CD4-positive, alpha-beta T cell treated with Interleukin-12 subunit alpha and Interleukin-12 subunit beta, for 1 hour (primary cell): ENCODE results near the gene GABRA1.

Experiments
- DNase-seq: peaks from one replicate; pipeline ENCODE4 v3.0.0-alpha.2; 2020

GABRA1 gene

GRCh38 chr5:161847941-161848391 lies at the start of gene GABRA1:
TSS of gene GABRA1 (plus strand) at chr5:161848120. CDS start at chr5:161850811, 2,691 bp downstream.
- no peak for DNase-seq

- no peak for DNase-seq
Measured at GRCh38 chr5:161799316-161799715, 48.6 kb upstream of the GABRA1 start.

DNA sequence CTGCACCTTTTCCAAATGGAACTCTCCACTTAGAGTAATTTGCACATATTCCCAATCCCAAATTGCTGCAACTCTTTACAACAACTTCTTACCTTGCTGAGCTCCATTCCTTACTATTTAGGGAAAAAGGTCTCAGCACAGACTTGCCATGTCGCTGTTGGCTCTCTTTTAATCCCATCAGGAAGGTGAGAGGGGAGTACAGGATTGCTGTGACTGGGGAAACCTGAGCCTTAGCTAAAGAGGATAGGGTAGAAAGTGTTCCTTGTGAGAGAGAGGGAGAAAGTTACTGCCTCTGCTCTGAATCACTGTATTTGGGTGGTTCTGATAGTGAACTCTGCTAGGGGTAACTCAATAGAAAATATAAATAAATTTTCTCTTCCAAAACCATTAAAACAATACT lies 43.7 kb upstream of the GABRA1 start:
- DNase-seq = no peak

- no peak for DNase-seq
Measured at GRCh38 chr5:161846746-161847145, 1.2 kb upstream of the GABRA1 start.

DNA sequence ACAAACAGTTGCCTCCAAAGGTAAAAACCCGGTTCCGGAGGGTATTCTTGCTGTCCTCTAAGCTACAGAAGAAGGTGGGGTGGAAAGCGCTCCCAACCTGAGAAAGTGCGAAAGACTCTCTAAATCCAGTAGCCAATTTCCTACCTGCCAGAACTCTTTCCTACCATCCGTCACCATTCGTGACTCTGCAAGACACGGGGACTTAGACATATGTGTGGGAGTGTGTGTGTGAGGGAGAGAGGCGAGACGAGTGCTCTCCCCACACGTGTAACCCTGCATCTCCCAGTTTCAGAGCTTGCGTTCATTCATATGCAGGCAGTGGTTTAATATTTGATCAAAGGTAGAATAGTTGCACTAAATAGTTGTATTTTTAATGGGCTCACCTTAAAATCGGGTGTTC lies 473 bp upstream of the GABRA1 start:
- no peak for DNase-seq

DNA sequence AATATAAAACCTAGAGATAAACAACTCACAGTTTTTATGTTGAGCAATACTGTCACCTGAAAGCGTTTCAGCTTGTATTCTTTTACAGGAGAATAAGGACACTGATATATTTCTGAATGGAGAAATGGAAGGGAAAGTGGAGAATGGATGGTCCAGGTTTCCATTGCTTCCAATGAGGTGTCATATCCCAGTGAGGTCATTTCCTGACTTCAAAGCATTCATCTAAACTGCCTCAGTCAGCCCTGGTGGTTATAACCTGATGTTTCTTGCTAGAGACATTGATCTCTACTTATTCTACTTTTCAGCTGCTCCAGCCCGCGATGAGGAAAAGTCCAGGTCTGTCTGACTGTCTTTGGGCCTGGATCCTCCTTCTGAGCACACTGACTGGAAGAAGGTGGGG lies 2.6 kb downstream of the GABRA1 start:
- no peak for DNase-seq

DNA sequence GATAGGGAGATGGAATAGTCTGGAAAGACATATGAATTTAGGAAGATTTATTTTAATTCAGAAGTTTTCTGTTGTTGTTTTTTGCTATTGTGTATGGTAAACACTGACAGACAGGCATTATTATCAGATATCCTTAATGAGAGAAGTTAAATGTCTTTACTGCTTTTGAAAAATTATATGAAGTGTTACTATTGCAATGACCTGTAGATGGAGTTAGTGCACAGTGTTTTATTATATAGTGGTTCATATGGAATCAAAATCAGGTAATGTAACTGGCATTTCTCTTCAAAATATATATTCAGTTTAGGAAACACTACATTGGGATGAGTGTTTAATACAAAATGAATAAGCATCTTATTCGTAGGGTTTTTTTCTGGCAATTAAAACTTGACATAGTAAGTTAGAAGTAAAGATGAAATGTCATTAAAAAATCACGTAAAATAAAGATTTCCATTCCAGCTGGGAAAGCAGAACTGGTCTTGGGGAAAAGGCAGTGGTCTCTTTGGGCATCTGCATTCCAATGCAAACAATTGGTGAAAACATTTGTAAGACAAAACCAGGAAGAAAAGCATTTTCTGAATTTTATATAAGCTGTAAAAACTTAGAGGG lies 3.9 kb downstream of the GABRA1 start:
- no peak for DNase-seq

DNA sequence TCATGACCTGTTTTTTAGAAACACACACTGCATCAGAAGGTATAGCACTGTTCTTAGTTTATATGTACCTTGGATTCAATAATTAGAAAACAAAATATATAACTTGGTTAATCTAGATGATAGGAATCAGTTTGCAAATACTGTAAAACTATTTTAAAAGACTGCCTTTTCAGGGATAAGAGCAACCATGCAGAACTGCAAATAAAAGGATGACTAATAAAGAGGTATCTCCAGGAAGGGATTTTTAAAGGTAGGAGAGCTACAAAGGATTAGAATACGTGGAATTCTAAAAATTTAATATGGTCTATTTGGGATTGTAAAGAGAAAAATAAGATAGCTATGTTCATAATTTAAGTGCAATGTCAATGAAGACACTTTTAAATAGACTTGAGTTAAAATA lies 9.4 kb downstream of the GABRA1 start:
- DNase-seq = no peak

DNA sequence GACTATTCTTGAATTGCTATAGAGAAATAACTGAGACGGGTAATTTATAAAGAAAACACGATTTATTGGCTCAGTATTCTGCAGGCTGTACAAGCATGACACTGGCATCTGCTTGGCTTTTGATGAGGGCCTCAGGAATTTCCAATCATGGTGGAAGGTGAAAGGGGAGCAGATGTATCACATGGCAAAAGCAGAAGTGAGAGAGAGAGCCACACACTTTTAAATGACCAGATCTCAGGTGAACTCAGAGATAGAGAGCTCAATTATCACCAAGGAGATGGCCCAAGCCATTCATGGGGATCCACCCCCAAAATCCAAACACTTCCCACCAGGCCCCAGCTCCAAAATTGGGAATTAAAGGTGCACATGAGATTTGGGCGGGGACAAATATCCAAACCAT lies 15.3 kb downstream of the GABRA1 start:
- DNase-seq = no peak

GRCh38 chr5:161863811-161864210 lies 15.9 kb downstream of the GABRA1 start:
- no peak for DNase-seq

GRCh38 chr5:161865510-161865909 lies 17.6 kb downstream of the GABRA1 start:
- no peak for DNase-seq

DNA sequence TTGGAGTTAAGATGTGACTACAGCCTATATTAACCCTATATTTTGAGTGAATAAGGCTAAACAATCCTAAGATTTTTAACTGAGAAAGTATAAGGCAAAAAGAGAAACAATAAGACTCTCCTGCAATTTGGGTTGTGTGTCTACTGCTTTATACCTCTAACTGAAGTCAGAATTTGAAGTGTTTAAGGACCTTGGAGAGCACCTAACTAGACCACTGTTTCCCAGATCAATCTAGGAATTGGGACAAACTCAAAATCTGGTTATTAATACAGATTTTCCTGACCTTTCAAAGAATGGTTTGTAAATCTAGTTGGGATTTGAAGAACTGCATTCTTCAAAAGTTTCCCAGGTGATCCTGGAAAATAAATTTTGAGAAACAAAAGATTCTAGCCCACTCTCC lies 42.1 kb downstream of the GABRA1 start:
- no peak for DNase-seq

DNA sequence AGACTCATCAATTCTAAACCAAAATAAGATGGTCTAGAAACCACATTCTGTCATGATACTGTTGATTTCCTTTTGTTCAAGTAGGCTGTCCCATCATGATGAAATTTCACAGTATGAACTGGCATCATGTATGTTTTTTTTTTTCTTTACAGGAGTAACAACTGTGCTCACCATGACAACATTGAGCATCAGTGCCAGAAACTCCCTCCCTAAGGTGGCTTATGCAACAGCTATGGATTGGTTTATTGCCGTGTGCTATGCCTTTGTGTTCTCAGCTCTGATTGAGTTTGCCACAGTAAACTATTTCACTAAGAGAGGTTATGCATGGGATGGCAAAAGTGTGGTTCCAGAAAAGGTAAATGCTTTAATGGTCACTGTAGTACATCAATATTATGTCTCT lies 47.6 kb downstream of the GABRA1 start:
- no peak for DNase-seq

DNA sequence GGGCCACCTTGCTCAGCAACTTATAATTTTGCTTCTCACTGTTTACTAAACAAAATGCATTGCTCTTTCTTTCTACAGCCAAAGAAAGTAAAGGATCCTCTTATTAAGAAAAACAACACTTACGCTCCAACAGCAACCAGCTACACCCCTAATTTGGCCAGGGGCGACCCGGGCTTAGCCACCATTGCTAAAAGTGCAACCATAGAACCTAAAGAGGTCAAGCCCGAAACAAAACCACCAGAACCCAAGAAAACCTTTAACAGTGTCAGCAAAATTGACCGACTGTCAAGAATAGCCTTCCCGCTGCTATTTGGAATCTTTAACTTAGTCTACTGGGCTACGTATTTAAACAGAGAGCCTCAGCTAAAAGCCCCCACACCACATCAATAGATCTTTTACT lies 49.1 kb downstream of the GABRA1 start:
- DNase-seq = no peak

- DNase-seq = no peak
Measured at GRCh38 chr5:161899590-161899989, 51.7 kb downstream of the GABRA1 start.

- no peak for DNase-seq
Measured at GRCh38 chr5:161900981-161901380, 53.1 kb downstream of the GABRA1 start.

- DNase-seq = no peak
Measured at GRCh38 chr5:161921781-161922180, 73.9 kb downstream of the GABRA1 start.

GRCh38 chr5:161924270-161924669 lies 76.3 kb downstream of the GABRA1 start:
- no peak for DNase-seq

GRCh38 chr5:161925960-161926359 lies 78.0 kb downstream of the GABRA1 start:
- no peak for DNase-seq

DNA sequence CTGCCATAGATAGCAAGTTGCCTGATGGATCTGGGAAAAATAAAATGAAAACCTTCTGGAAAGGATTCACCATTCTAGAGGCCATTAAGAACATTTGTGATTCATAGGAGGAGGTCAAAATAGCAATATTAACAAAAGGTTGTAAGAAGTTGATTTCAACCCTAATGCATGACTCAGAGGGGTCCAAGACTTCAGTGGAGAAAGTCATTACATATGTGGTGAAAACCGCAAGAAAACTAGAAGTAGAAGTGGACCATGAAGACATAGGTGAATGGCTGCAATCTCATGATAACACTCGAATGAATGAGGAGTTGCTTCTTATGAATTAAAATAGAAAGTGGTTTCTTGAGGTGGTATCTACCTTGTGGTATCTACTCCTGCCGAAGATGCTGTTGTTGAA lies 86.6 kb downstream of the GABRA1 start:
- no peak for DNase-seq

DNA sequence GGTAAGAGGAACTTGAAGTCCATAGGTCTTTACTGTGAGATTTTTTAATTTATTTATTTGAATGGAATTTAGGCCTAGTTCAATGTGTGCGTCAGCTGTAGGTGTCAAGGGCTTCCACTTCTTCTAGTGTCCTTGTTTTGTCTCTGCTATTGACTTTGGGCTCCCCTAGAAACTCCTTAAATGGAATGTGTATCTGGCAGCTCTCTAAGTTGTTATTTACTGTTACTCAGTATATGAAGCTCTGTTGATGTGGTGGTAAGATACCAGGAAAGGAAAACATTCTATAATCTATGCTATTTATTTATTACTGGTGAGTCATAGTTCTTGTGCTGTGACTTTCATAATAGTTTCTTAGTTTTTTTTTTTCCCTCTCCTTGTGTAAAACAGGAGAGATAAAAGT lies 97.1 kb downstream of the GABRA1 start:
- no peak for DNase-seq

- DNase-seq = no peak
Measured at GRCh38 chr5:161946911-161947310, 99.0 kb downstream of the GABRA1 start.
